GM18858 (cell line): ENCODE measurements around the gene ASPHD1.
"Not testable (repeated sequence)": the region's sequence is repeated elsewhere in the genome, so short reads cannot be mapped to it uniquely, and the experiment has no call there.

Experiments
- ATAC-seq: cut with Tn5 transposase; IDR thresholded peaks from one replicate; pipeline ENCODE4 v1.9.1; 2021; ENCODE audit not compliant: unreplicated experiment

ASPHD1 gene

DNA sequence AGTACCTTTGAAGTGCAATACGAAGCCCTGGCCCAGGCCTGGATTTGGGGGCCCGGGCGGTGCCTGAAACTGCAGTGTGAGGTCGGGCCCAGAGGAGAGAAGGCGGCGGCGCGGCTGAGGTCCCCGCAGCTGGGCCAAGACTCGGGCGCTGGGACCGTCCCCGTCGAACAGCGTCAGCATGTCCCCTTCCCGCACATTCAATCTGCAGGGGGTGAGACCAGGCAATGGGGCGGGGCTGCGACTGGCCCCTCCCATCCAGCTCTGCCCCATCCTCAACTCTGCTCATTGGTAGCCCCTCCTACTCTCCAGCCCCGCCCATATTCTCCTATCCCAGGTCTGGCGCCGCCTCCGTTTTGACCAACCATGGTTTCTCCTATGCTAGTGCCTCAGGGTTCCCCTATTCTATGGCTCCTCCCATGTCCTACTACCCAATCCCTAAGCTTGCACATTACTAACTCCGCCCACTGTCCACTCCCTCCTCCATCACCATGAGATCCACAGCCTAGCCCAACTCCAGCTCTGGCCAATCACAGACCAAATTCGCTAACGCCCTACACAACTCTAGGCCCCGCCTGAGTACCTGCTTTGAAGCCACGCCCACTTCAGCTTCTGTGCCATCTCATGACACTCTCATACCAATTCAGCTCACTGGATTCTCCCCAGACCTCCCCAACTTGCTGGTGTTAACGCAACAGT, 22.9 kb upstream of the ASPHD1 start:
- ATAC-seq: no peak

GRCh38 chr16:29878172-29878571, 22.1 kb upstream of the ASPHD1 start:
- no peak for ATAC-seq

- no peak for ATAC-seq
These were observed 19.2 kb upstream of the ASPHD1 start for GRCh38 chr16:29881050-29881449.

DNA sequence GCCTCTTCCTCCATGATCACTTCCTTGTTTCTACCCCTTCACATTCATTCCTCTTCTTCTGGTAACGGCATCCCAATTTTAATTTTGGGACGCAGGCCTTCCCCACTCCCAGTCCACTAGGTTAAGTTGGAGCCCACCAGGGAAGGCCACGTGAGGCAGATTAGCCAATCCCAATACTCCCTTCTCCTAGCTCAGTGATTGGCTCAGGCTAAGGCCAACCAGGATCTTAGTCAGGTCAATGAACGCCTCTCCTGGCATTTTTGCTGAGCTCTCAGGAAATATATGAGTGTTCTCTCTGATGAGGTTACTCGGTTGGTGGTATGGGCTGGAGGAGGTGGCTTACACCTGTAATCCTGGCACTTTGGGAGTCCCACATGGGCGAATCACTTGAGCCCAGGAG, 16.3 kb upstream of the ASPHD1 start:
- ATAC-seq: no peak

- not testable (repeated sequence) for ATAC-seq
These were observed 10.9 kb upstream of the ASPHD1 start for GRCh38 chr16:29889372-29889771.

GRCh38 chr16:29891525-29892457, 8.5 kb upstream of the ASPHD1 start:
- ATAC-seq: no peak

DNA sequence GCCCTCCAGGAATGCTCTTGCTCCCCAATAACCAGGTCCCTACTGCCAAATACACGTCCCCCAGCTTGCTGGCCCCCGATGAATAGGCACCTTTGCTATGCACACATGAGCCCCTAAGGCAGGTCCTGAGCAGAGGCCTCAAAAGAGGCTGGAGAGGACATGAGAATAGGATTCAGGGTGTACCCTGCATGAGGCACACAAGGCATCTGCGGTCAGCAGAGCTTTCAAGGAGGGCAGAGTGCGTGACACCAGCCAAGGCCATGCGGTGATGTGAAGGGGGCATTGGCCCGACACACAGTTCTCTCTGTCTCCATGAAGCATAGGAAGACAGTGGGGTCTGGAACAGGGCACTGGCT, 7.9 kb upstream of the ASPHD1 start:
- ATAC-seq: no peak

DNA sequence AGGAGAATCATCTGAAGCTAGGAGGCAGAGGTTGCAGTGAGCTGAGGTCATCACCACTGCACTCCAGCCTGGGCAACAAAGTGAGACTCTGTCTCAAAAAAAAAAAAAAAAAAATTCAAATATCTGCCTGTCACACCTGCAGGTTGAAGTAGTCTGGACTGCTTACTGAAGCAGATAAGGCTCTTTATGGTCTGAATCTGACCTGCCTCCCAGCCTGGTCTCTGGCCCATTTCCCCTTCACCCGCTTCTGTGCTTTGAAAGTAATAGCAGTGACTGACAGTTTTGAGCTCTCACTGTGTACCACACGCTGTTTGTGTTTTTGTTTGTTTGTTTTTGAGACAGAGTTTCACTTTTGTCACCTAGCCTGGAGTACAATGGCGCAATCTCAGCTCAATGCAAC, 6.7 kb upstream of the ASPHD1 start:
- ATAC-seq: no peak

DNA sequence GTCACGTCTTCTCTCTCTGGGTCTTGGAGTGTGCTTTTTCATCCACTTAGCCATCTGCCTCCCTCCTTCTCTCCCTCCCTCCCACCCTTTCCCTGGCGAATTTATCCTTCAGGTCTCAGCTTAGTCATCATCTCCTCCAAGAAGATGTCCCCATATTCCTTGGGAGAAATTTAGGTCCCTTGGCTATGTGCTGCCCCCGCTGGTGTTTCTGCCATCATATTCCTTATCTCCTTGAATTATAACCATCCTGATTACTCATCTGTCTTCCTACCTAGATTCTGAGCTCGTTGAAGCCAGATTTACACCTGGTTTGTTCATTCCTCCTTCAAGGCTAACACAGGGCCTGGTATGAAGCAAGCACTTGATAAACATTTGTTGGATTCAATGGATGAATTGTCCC, 5.9 kb upstream of the ASPHD1 start:
- ATAC-seq: no peak

DNA sequence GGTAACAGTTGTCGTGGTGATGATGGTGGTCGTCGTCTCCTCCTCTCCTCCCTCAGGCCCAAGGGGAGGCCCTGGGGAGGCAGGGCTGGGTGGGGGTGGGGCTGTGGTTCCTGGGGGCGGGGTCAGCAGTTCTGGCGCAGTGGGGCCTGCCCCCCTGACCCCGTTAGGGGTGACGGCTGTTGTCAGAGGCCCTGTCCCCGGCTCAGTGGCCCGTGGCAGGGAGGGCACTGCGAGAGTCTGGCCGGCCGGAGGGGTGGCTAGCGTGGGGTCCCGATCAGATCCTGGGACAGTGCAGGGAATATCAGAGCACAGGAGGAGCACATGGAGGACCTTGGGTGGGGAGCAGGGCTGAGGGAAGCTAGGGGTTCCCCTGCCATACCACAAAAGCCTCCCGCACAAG, 3.4 kb upstream of the ASPHD1 start:
- ATAC-seq: no peak

DNA sequence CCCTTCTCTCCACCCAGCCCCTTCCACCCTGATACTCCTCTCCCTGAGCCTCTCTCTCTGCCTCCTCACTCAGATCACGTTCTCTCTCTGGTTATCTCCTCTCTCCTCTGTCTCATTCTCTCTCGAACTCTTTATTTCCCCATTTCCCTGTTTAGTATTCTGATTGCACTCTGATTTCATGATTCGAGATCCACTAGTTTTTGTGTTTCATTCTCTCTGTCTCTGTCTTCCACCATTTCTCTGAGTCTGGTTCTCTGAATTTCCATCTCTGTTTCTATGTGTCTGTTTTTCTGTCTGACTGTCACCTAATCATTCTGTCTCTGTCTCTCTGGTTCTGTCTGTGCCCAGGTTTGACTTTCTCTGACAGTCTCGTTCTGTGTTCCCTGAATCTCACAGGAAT, 3.0 kb upstream of the ASPHD1 start:
- ATAC-seq: no peak

DNA sequence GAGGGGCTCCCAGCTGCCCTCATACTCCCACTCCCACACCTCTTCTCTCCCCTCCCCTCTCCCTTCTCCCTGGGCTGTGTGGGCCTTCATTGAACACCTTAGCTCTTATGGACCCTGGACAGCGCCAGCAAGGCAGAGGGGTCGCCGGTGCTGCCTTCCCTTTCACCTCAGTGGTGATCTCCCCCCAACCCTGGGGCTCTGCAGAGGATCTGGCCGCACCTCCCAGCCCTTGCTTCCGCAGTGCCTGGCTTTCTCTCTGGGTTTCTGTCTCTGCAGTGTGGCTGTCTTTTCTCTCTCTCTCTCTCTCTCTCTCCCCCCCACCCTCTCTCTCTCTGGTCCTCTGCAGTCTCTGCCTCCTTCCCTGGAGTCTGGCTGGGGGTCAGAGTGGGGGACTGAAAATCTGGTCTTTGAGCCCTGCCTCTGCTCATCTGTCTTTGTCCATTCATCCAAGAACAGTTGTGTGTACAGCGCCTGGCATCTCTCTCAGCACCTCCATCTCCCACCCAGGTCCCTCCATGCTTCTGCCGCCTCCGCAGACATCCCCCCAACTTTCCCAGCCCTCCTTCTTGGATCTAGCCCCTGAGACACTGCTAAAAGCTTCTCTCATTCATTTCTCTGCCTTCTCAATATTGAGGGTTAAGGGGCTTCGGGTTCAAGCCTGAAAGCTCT, 2.0 kb upstream of the ASPHD1 start:
- ATAC-seq: no peak

- ATAC-seq: no peak
These were observed 1.3 kb upstream of the ASPHD1 start for GRCh38 chr16:29898804-29899515.

GRCh38 chr16:29899516-29900101, 679 bp upstream of the ASPHD1 start, which contains the start of gene SEZ6L2:
TSS of gene SEZ6L2 (minus strand) at chr16:29899550. CDS start at chr16:29899019, 531 bp downstream.
- ATAC-seq: no peak

DNA sequence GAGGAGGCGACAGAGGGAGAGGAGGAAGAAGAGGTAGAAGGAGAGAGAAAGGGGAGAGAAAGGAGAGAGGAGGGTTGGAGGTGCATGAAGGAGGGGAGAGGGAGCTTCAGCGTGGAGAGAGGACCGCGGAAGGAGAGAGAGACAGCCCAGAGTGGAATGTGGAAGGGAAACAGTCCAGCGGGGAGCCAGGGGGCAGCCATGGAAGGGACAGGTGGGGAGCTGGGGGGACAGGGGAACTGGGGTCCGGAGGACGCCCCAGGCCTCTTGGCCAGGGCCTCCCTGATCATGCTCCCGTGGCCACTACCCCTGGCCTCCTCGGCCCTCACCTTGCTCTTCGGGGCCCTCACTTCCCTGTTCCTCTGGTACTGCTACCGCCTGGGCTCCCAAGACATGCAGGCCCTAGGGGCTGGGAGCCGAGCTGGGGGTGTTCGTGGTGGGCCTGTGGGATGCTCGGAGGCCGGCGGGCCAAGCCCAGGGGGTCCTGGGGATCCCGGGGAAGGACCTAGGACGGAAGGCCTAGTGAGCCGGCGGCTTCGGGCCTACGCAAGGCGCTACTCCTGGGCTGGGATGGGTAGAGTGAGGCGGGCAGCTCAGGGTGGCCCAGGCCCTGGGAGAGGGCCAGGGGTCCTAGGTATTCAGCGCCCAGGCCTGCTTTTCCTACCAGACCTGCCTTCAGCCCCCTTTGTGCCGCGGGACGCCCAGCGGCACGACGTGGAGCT, 759 bp downstream of the ASPHD1 start:
- ATAC-seq: no peak

DNA sequence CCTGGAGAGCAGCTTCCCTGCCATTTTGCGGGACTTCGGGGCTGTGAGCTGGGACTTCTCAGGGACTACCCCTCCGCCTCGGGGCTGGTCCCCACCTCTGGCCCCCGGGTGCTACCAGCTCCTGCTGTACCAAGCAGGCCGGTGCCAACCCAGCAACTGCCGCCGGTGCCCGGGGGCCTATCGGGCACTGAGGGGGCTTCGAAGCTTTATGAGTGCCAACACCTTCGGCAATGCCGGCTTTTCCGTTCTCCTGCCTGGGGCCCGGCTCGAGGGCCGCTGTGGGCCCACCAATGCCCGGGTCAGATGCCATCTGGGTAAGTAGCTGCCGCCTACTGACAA, 1.3 kb downstream of the ASPHD1 start:
- no peak for ATAC-seq

GRCh38 chr16:29903590-29903989, 3.3 kb downstream of the ASPHD1 start:
- ATAC-seq: no peak

GRCh38 chr16:29904947-29905346, 4.7 kb downstream of the ASPHD1 start:
- ATAC-seq: no peak

DNA sequence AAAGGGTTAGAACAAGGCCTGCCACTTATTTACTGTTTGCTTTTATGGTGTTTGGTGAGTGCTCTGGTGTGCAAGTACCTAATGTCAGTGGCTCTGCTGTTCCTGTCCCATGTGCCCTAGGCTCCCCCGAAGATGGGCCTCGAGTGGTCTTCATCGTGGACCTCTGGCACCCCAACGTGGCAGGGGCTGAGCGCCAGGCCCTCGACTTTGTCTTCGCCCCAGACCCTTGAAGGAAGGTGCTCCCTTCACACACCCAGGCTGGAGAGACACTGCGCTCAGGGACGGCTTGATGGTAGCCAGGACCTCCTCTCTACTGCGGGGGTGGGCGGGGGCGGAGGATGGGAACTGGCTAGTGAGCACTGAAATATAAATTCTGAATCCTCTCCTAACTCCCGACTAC, 5.4 kb downstream of the ASPHD1 start:
- no peak for ATAC-seq

GRCh38 chr16:29906520-29907244, 6.4 kb downstream of the ASPHD1 start:
- no peak for ATAC-seq
